GM19023 (cell line): Measurements from ENCODE around the gene ADAMTS17.

ENCODE experiments used
- ATAC-seq: cut with Tn5 transposase; IDR thresholded peaks from one replicate; pipeline ENCODE4 v1.9.1; 2021; ENCODE audit warnings: mild to moderate bottlenecking, moderate library complexity; ENCODE audit not compliant: unreplicated experiment

Gene ADAMTS17

GRCh38 chr15:100057281-100057680 is 284.5 kb downstream of the ADAMTS17 start:
- ATAC-seq = no peak

- ATAC-seq = no peak
Measured at GRCh38 chr15:100056411-100057072, 285.2 kb downstream of the ADAMTS17 start.

- no peak for ATAC-seq
Measured at GRCh38 chr15:100055821-100056220, 286.0 kb downstream of the ADAMTS17 start.

- no peak for ATAC-seq
Measured at GRCh38 chr15:100054539-100054938, 287.2 kb downstream of the ADAMTS17 start.

- no peak for ATAC-seq
Measured at GRCh38 chr15:100053474-100054121, 288.2 kb downstream of the ADAMTS17 start.

- no peak for ATAC-seq
Measured at GRCh38 chr15:100052716-100053473, 288.9 kb downstream of the ADAMTS17 start.

- no peak for ATAC-seq
Measured at GRCh38 chr15:100050877-100051786, 290.6 kb downstream of the ADAMTS17 start.

- ATAC-seq = no peak
Measured at GRCh38 chr15:100049936-100050876, 291.6 kb downstream of the ADAMTS17 start.

- ATAC-seq = no peak
Measured at GRCh38 chr15:100049483-100049882, 292.3 kb downstream of the ADAMTS17 start.

GRCh38 chr15:100048736-100049135 is 293.0 kb downstream of the ADAMTS17 start:
- no peak for ATAC-seq

- ATAC-seq = no peak
Measured at GRCh38 chr15:100043692-100044091, 298.1 kb downstream of the ADAMTS17 start.

GRCh38 chr15:100043068-100043641 is 298.6 kb downstream of the ADAMTS17 start:
- no peak for ATAC-seq

GRCh38 chr15:100042558-100042957 is 299.2 kb downstream of the ADAMTS17 start:
- no peak for ATAC-seq

- ATAC-seq = no peak
Measured at GRCh38 chr15:100041127-100041828, 300.5 kb downstream of the ADAMTS17 start.

GRCh38 chr15:100039994-100040393 is 301.8 kb downstream of the ADAMTS17 start:
- no peak for ATAC-seq

- ATAC-seq = no peak
Measured at GRCh38 chr15:100038736-100039135, 303.0 kb downstream of the ADAMTS17 start.

GRCh38 chr15:100037901-100038300 is 303.9 kb downstream of the ADAMTS17 start:
- no peak for ATAC-seq

GRCh38 chr15:100036015-100036414 is 305.8 kb downstream of the ADAMTS17 start:
- ATAC-seq = no peak

- no peak for ATAC-seq
Measured at GRCh38 chr15:100034191-100034590, 307.6 kb downstream of the ADAMTS17 start.
